Ovary (tissue), 3 donors: Measurements from ENCODE around the gene CDK3.

Experiments
- EP300 ChIP-seq: sonication (generic); formaldehyde crosslinking; IDR thresholded peaks from one replicate; pipeline ENCODE4 v1.6.1; 2017; ENCODE audit warnings: antibody characterized with exemption
- POLR2A ChIP-seq: fragments of 450-650 bp; IDR thresholded peaks from one replicate; pipeline ENCODE4 v1.6.1; 2017; ENCODE audit warnings: antibody characterized with exemption, mild to moderate bottlenecking, moderate library complexity
- TF ChIP-seq, protein P1 (sequence below), 3 donors: fragments of 450-650 bp in 2 of 3; fragments of 200-600 bp in 1 of 3; IDR thresholded peaks; one replicate each; pipeline versions ENCODE4 v1.5.1 to v1.8.0; 2016 to 2022; ENCODE audit warnings: antibody characterized with exemption in 3 of 3, mild to moderate bottlenecking in 1 of 3
- donor health status: DM: no; HTN: no; CAD: no.

- TF ChIP-seq, protein P1, sequence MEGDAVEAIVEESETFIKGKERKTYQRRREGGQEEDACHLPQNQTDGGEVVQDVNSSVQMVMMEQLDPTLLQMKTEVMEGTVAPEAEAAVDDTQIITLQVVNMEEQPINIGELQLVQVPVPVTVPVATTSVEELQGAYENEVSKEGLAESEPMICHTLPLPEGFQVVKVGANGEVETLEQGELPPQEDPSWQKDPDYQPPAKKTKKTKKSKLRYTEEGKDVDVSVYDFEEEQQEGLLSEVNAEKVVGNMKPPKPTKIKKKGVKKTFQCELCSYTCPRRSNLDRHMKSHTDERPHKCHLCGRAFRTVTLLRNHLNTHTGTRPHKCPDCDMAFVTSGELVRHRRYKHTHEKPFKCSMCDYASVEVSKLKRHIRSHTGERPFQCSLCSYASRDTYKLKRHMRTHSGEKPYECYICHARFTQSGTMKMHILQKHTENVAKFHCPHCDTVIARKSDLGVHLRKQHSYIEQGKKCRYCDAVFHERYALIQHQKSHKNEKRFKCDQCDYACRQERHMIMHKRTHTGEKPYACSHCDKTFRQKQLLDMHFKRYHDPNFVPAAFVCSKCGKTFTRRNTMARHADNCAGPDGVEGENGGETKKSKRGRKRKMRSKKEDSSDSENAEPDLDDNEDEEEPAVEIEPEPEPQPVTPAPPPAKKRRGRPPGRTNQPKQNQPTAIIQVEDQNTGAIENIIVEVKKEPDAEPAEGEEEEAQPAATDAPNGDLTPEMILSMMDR (IDR thresholded peaks at IDR 0.05) = no peak
- TF ChIP-seq POLR2A (no peak), EP300 (no peak)
Measured at GRCh38 chr17:76025294-76025693, 24.6 kb downstream of the CDK3 start.
